SU-DHL-6 (cell line): ENCODE results near the gene CEP350.

Experiments used
- H2AFZ ChIP-seq: fragments of 200-600 bp; sonication (generic); 2 replicates; pipeline ENCODE4 v1.6.1; 2014; ENCODE audit warnings: low read depth, mild to moderate bottlenecking, moderate library complexity, mixed read lengths, antibody characterized with exemption, low read length; ENCODE audit not compliant: severe bottlenecking
- H3F3A ChIP-seq: fragments of 200-600 bp; shearing (Covaris generic); 2 replicates; pipeline ENCODE4 v1.6.0; 2016; ENCODE audit warnings: antibody characterized with exemption, mild to moderate bottlenecking; ENCODE audit not compliant: insufficient read depth
- H3K27ac ChIP-seq: fragments of 200-600 bp; sonication (generic); 2 replicates; pipeline ENCODE4 v1.5.1; 2016; ENCODE audit warnings: low read depth, mild to moderate bottlenecking, low read length, moderate library complexity, mixed read lengths
- H3K27me3 ChIP-seq: fragments of 200-600 bp; sonication (generic), shearing (Covaris generic); 2 replicates; pipeline ENCODE4 v1.6.0; 2014; ENCODE audit warnings: mild to moderate bottlenecking, low read length
- H3K36me3 ChIP-seq: fragments of 200-600 bp; sonication (generic); 2 replicates; pipeline ENCODE4 v1.6.1; 2014; ENCODE audit warnings: mild to moderate bottlenecking, low read length, mixed read lengths
- H3K4me2 ChIP-seq: fragments of 300-600, 200-600 bp; shearing (Covaris generic), sonication (generic); 2 replicates; pipeline ENCODE4 v1.6.0; 2014; ENCODE audit warnings: low read length, low read depth, mild to moderate bottlenecking; ENCODE audit not compliant: poor library complexity, severe bottlenecking
- H3K4me3 ChIP-seq: fragments of 200-600 bp; sonication (generic); 2 replicates; pipeline ENCODE4 v1.5.1; 2014; ENCODE audit warnings: antibody characterized with exemption, low read length, mild to moderate bottlenecking, mixed read lengths; ENCODE audit not compliant: insufficient read depth, poor library complexity, severe bottlenecking
- H3K79me2 ChIP-seq: fragments of 200-600 bp; sonication (generic); 2 replicates; pipeline ENCODE4 v1.6.1; 2014; ENCODE audit warnings: mild to moderate bottlenecking, low read length, moderate library complexity; ENCODE audit not compliant: insufficient read depth
- H3K9ac ChIP-seq: fragments of 200-600 bp; sonication (generic); 2 replicates; pipeline ENCODE4 v1.7.0; 2014; ENCODE audit warnings: mild to moderate bottlenecking, low read length
- H3K9me2 ChIP-seq: fragments of 200-600 bp; sonication (generic); replicated peaks from 2 replicates; pipeline ENCODE4 v1.6.1; 2014; ENCODE audit warnings: low read length; ENCODE audit not compliant: insufficient read depth
- H3K9me3 ChIP-seq: fragments of 200-600 bp; sonication (generic); 2 replicates; pipeline ENCODE4 v1.6.1; 2014; ENCODE audit warnings: low read length, mixed read lengths; ENCODE audit not compliant: insufficient read depth
- H4K20me1 ChIP-seq: fragments of 200-600 bp; sonication (generic); 2 replicates; pipeline ENCODE4 v1.6.1; 2014; ENCODE audit warnings: low read depth, mild to moderate bottlenecking, antibody characterized with exemption, low read length, moderate library complexity, mixed read lengths
- EZH2phosphoT487 ChIP-seq: fragments of 200-600 bp; sonication (generic), shearing (Covaris generic); conservative IDR thresholded peaks from 2 replicates; pipeline ENCODE4 v1.6.1; 2018; ENCODE audit warnings: mild to moderate bottlenecking, antibody characterized with exemption, low read length, moderate library complexity, mixed read lengths
- TF ChIP-seq, protein P1 (sequence below): fragments of 200-600 bp; sonication (generic); IDR thresholded peaks from one replicate; pipeline ENCODE4 v1.5.1; 2017; ENCODE audit warnings: antibody characterized with exemption, mild to moderate bottlenecking, low read length, moderate library complexity; ENCODE audit not compliant: insufficient read depth, poor library complexity, severe bottlenecking

The CEP350 gene

DNA sequence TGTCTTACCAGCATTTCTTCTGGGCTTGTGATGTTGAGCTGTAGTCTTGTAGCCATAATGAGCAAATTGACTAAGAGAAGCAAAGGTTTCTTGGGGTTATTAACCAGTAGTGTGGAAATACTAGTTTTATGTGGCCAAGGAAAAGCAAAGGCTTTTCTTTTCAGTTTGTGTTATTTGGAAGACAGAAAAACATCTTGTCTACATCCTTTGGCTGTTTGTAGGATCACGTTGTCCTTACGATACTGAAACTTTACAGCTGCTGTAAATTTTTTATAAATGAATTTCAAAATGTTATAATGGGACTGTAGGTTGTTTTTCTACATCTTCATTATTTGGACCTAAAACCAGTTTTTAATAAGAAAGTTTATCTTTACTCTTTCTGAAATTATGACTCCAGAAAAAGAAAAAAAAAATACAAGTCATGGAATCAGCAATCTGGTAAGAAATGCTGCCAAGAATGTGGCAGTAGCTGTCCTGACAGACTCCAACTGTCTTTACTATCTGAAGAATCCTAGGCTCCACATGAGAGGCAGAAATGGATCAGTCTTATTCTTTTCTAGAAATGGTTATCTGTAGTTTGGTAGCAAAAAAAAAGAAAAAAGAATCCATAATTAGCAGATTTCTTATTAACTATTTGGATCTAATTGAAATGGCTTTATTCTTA lies 158.5 kb downstream of the CEP350 start:
- Histone ChIP-seq H3K9ac (no peak overlapping the region), H3K79me2 (no peaks in the 10 kb centered on the region), H3K9me3 (no peaks in the 10 kb centered on the region), H2AFZ (no peak overlapping the region), H3K9me2 (no peaks in the 10 kb centered on the region), H4K20me1 (no peaks in the 10 kb centered on the region), H3K4me2 (no peak overlapping the region), H3K4me3 (no peak overlapping the region), H3K36me3 (peaks cover 12% of the 10 kb centered on the region; the same call in 1 of the 2 replicates), H3F3A (no peaks in the 10 kb centered on the region), H3K27ac (no peak overlapping the region), H3K27me3 (no peaks in the 10 kb centered on the region)
- TF ChIP-seq, protein P1, sequence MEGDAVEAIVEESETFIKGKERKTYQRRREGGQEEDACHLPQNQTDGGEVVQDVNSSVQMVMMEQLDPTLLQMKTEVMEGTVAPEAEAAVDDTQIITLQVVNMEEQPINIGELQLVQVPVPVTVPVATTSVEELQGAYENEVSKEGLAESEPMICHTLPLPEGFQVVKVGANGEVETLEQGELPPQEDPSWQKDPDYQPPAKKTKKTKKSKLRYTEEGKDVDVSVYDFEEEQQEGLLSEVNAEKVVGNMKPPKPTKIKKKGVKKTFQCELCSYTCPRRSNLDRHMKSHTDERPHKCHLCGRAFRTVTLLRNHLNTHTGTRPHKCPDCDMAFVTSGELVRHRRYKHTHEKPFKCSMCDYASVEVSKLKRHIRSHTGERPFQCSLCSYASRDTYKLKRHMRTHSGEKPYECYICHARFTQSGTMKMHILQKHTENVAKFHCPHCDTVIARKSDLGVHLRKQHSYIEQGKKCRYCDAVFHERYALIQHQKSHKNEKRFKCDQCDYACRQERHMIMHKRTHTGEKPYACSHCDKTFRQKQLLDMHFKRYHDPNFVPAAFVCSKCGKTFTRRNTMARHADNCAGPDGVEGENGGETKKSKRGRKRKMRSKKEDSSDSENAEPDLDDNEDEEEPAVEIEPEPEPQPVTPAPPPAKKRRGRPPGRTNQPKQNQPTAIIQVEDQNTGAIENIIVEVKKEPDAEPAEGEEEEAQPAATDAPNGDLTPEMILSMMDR: no peak
- no peak for TF ChIP-seq EZH2phosphoT487

DNA sequence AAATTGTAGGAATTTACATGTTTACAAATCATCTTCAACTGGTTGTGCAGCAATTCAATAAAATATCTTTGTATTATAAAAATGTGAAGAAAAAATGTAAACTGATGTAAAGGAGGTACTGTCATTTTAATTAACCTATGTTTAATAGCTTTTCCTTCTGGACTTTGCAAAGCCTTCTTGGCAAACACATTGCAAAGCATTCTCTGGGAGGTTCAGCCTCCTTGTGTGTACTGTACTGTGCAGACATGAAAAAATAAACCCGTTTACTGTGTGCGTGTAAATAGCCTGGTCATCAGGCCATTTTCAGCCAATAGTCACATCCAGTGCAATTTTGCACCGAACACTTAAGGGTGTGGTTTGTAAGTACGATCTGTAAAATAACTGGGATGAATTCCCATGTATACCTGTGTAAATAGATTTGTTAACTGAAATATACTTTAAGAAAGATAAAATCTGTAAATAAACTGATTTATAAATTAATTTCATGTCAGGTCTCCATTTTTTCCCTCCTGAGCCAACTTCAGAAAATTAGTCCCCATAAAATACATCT lies 159.9 kb downstream of the CEP350 start:
- no peaks in the 10 kb centered on the region for H3K27me3 ChIP-seq
- H3K4me2 ChIP-seq: no peak overlapping the region
- H2AFZ ChIP-seq: no peak overlapping the region
- H3K27ac ChIP-seq: no peak overlapping the region
- no peaks in the 10 kb centered on the region for H3K9me2 ChIP-seq
- H3K4me3 ChIP-seq: no peak overlapping the region
- H3K36me3 ChIP-seq: peaks cover 12% of the 10 kb centered on the region; the same call in 1 of the 2 replicates
- no peaks in the 10 kb centered on the region for H3K9me3 ChIP-seq
- no peak overlapping the region for H3K9ac ChIP-seq
- H4K20me1 ChIP-seq: no peaks in the 10 kb centered on the region
- TF ChIP-seq, protein P1: no peak
- TF ChIP-seq EZH2phosphoT487: no peak
- no peaks in the 10 kb centered on the region for H3F3A ChIP-seq
- H3K79me2 ChIP-seq: no peaks in the 10 kb centered on the region

DNA sequence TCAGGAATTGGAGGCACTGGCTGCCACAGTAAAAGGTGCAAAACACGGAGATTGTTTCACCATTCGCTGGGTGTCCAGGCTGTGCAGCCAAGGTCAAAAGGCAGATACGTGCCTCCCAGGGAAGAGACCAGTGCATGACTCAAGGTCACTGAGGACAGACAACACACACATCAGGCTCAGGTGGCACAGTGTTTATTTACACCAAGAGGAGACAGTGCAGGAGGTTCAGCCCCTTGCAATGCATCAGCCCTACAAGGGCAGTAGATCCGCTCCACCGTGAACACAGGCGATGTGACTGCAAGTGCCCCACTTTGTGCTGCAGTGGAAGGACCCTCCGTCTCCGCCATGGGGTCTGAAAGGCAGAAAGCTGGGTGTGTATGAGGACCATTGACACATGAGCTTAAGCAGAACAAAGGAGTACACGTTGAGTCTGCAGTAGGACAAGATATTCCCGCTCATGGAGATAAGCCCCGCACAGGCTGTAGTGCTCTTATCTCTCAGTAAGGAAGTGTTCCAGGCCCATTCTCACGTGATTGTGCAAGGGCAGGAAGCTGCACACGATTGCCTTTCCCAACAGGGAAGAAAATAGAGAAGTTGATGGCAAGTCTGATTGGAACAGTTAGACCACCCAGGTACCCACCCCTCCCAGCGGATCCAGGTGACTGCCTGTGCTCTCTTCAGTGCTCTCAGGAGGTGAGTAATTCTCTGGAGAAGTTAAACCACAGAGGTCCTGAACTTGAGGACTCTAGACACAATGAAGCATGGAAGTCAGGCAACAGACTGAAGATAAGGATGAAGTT lies 162.6 kb downstream of the CEP350 start:
- no peak overlapping the region for H3K4me2 ChIP-seq
- no peak overlapping the region for H3K27ac ChIP-seq
- H2AFZ ChIP-seq: no peak overlapping the region

More for the DNA sequence above, 162.6 kb downstream of the CEP350 start:
- Histone ChIP-seq H3K9me2 (no peaks in the 10 kb centered on the region), H3K4me3 (no peak overlapping the region), H4K20me1 (no peaks in the 10 kb centered on the region), H3K79me2 (no peaks in the 10 kb centered on the region), H3F3A (no peaks in the 10 kb centered on the region), H3K36me3 (peaks cover 3% of the 10 kb centered on the region; the same call in 1 of the 2 replicates), H3K9me3 (no peaks in the 10 kb centered on the region), H3K27me3 (no peaks in the 10 kb centered on the region), H3K9ac (no peak overlapping the region)
- TF ChIP-seq EZH2phosphoT487: no peak
- TF ChIP-seq, protein P1: no peak
